Measurements from ENCODE around the gene TGFB2. TPM values are rescaled to one million over a fixed set of nuclear protein-coding genes. Genes with fewer than 3 reads are reported as not detected.

TGFB2 gene
- total RNA-seq, 2 experiments from 2014 or later: 0.11 TPM

- no peaks in the 10 kb centered on the region for H3K9me3 Mint-ChIP-seq
- Histone ChIP-seq H3K27ac (ENCODE audit: low read depth in 1 of 2, low read length in 2 of 2) (no peak overlapping the region), H3K27me3 (ENCODE audit: control insufficient read depth in 1 of 2, insufficient read depth in 2 of 2, low read length in 2 of 2) (no peaks in the 10 kb centered on the region), H3K9me3 (ENCODE audit: control insufficient read depth in 1 of 2, insufficient read depth in 1 of 2, low read length in 2 of 2) (no peaks in the 10 kb centered on the region), H3K4me1 (ENCODE audit: insufficient read depth, low read length) (no peaks in the 10 kb centered on the region), H3K4me3 (ENCODE audit: low read length) (no peak overlapping the region), H3K36me3 (ENCODE audit: insufficient read depth, low read length) (no peaks in the 10 kb centered on the region)
- TF ChIP-seq CTCF (IDR thresholded peaks at IDR 0.05): no peak
- DNase-seq (no peak), ATAC-seq (ENCODE audit: poor library complexity) (no peak)
- CTCF ChIA-PET: no interaction called here
- no peak overlapping the region for H3K4me3 Mint-ChIP-seq
- no peak overlapping the region for H3K27ac Mint-ChIP-seq
- no peaks in the 10 kb centered on the region for H3K36me3 Mint-ChIP-seq (ENCODE audit: low read depth)
- intact Hi-C loops (cut with DNase I, micrococcal nuclease): no loop called here
- H3K27me3 Mint-ChIP-seq: no peaks in the 10 kb centered on the region
- no peaks in the 10 kb centered on the region for H3K4me1 Mint-ChIP-seq (ENCODE audit: low read depth)
- POLR2A ChIA-PET: no interaction called here
Observed at GRCh38 chr1:218367118-218367517, 22.0 kb downstream of the TGFB2 start.

GRCh38 chr1:218368686-218369085, 23.6 kb downstream of the TGFB2 start:
- POLR2A ChIA-PET: no interaction called here
- H3K4me3 Mint-ChIP-seq: no peak overlapping the region
- no peaks in the 10 kb centered on the region for H3K27me3 Mint-ChIP-seq
- no peaks in the 10 kb centered on the region for H3K9me3 Mint-ChIP-seq
- ATAC-seq (ENCODE audit: poor library complexity) (no peak), DNase-seq (no peak)
- no peak overlapping the region for H3K27ac Mint-ChIP-seq
- Histone ChIP-seq H3K27ac (ENCODE audit: low read depth in 1 of 2, low read length in 2 of 2) (no peak overlapping the region), H3K27me3 (ENCODE audit: control insufficient read depth in 1 of 2, insufficient read depth in 2 of 2, low read length in 2 of 2) (no peaks in the 10 kb centered on the region), H3K4me1 (ENCODE audit: insufficient read depth, low read length) (no peaks in the 10 kb centered on the region), H3K9me3 (ENCODE audit: control insufficient read depth in 1 of 2, insufficient read depth in 1 of 2, low read length in 2 of 2) (no peaks in the 10 kb centered on the region), H3K4me3 (ENCODE audit: low read length) (no peak overlapping the region), H3K36me3 (ENCODE audit: insufficient read depth, low read length) (no peaks in the 10 kb centered on the region)
- TF ChIP-seq CTCF (IDR thresholded peaks at IDR 0.05): no peak
- H3K36me3 Mint-ChIP-seq (ENCODE audit: low read depth): no peaks in the 10 kb centered on the region
- intact Hi-C loops (cut with DNase I, micrococcal nuclease): no loop called here
- CTCF ChIA-PET: no interaction called here
- H3K4me1 Mint-ChIP-seq (ENCODE audit: low read depth): no peaks in the 10 kb centered on the region

- DNase-seq: no peak
- ChIA-PET POLR2A (no interaction called here), CTCF (no interaction called here)
- no peak overlapping the region for H3K4me3 ChIP-seq (ENCODE audit: low read length)
- no peak for ATAC-seq (ENCODE audit: poor library complexity)
- H3K36me3 ChIP-seq (ENCODE audit: insufficient read depth, low read length): no peaks in the 10 kb centered on the region
- no peak overlapping the region for H3K27ac ChIP-seq (ENCODE audit: low read depth in 1 of 2, low read length in 2 of 2)
- no peaks in the 10 kb centered on the region for H3K4me1 ChIP-seq (ENCODE audit: insufficient read depth, low read length)
- H3K27ac Mint-ChIP-seq: no peak overlapping the region
- intact Hi-C loops (cut with DNase I, micrococcal nuclease): no loop called here
- H3K27me3 Mint-ChIP-seq: no peaks in the 10 kb centered on the region
- no peaks in the 10 kb centered on the region for H3K9me3 Mint-ChIP-seq
- H3K9me3 ChIP-seq (ENCODE audit: control insufficient read depth in 1 of 2, insufficient read depth in 1 of 2, low read length in 2 of 2): no peaks in the 10 kb centered on the region
- H3K4me1 Mint-ChIP-seq (ENCODE audit: low read depth): no peaks in the 10 kb centered on the region
- H3K27me3 ChIP-seq (ENCODE audit: control insufficient read depth in 1 of 2, insufficient read depth in 2 of 2, low read length in 2 of 2): no peaks in the 10 kb centered on the region
- TF ChIP-seq CTCF (IDR thresholded peaks at IDR 0.05): no peak
- H3K4me3 Mint-ChIP-seq: no peak overlapping the region
- no peaks in the 10 kb centered on the region for H3K36me3 Mint-ChIP-seq (ENCODE audit: low read depth)
Observed at GRCh38 chr1:218369688-218370511, 24.8 kb downstream of the TGFB2 start.

Measured in CD4-positive, alpha-beta T cell (primary cell).